HUDEP-2 (cell line): ENCODE results near the gene PPP2R3C.
A peak's percentile ranks its signal among the peaks of the same experiment; 100 is the strongest.
"Not testable (repeated sequence)": the region's sequence is repeated elsewhere in the genome, so short reads cannot be mapped to it uniquely, and the experiment has no call there.

ENCODE experiments used
- DNase-seq, 76 experiments: peaks; one replicate each; lab custom pipeline; 2025; ENCODE audit not compliant: unreplicated experiment in 76 of 76; lab: John Stamatoyannopoulos, UW

PPP2R3C gene

DNA sequence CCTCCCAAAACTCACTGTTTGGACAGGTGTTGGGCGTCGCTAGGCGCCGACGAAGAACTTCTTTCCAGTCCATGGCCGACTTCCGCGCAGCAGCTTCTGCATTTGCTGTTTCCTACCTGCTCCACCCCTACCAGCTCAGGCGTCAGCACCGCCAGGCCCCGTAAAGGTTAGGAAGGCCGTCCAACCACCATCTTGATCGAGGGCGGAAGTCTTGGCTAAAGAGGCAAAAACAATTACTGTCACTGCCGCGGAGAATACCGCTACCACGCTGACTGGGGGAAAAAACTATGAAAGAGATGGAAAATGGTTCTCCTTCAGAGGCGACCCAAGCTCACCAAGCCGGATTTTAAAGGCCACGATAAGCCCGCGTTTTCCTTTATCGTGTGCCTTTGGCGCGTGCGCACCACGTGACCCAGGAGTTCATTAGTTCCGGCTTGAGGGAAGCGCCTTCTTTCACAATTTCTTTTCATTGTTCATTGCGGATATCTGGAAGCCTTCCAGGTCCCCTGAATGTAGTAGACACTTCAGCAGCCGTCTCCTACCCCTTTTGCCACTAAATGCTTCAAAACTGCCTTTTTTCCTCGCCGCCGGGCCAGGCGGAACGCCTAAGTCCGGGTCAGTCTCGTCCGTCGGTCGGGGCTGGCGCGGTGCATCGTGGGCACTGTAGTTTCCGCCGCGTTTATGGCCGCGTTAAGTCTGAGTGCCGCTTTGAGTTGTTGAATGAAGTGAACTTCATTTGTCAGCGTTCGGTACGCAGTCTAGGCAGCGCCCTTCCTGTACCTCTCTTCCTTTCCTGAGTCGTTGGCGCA, at the start of gene PPP2R3C, which contains the start of gene PRORP:
Gene PPP2R3C, minus strand, starts transcription at position 104 of the 809 bp plus-strand sequence. Its CDS starts 31 bp downstream, at position 73.
Gene PRORP, plus strand, starts transcription at position 666 of the 809 bp plus-strand sequence. CDS start 694 bp downstream, outside the sequence.
- DNase-seq = peak; percentile 35 to 98 (median 84)

DNA sequence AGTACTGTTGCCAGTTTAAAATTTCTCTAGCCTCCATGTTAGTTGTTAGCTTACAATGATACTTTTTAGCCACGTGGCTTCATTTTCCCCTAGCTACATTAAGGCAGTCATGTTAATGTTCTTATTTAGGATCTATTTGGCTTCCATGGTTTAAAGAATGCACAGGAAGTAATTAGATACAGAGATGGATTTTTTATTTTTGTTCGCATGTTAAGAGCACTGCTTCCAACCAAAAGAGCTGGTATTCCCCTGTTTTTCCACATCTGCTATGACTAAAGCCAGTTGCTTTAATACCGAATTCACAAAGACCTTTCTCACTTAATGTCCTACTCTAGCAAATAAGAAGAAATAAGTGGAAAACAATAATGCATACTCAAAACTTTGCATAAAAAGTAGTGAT, 45.7 kb upstream of the PPP2R3C start:
- DNase-seq = no peak

DNA sequence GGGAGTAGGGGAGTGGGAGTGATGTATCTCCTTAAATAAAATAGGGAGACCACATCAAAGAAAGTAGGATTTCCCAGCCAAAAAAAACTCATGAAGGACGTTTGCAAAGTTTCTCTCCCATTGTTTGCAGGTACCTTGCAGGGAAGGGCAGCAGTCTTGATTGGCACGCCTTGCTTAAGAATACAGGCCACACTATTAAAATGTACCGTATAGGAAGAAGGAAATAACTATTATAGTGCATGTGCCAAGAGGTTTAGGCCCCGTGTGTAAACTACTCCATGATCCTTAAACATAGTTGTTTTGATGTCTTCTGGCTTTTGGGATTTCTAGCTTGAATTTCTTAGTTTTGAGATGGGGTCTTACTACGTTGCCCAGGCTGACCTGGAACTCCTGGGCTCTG, 43.1 kb upstream of the PPP2R3C start:
- no peak for DNase-seq

GRCh38 chr14:35163384-35163783, 41.6 kb upstream of the PPP2R3C start:
- no peak for DNase-seq

DNA sequence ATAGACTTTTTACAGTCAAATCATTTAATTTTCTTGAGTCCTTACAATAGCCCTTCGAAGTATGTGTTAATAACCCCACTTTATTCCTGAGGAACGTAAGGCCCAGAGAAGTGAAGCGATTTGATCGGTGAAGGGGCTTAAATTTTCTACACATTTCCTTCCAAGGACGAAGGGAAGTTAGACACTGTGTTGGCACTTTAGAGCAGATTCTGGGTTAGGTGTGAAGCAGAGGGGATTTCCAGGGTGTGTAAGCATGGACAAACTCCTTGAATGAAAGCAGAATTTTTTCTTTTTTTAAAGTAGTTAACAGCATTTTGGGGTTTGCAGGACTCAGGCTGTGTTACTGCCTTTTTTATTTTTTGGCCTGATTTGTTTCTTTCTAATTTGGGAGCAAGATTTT, 39.4 kb upstream of the PPP2R3C start:
- no peak for DNase-seq

- DNase-seq = no peak
Measured at GRCh38 chr14:35159742-35160409, 38.1 kb upstream of the PPP2R3C start.

DNA sequence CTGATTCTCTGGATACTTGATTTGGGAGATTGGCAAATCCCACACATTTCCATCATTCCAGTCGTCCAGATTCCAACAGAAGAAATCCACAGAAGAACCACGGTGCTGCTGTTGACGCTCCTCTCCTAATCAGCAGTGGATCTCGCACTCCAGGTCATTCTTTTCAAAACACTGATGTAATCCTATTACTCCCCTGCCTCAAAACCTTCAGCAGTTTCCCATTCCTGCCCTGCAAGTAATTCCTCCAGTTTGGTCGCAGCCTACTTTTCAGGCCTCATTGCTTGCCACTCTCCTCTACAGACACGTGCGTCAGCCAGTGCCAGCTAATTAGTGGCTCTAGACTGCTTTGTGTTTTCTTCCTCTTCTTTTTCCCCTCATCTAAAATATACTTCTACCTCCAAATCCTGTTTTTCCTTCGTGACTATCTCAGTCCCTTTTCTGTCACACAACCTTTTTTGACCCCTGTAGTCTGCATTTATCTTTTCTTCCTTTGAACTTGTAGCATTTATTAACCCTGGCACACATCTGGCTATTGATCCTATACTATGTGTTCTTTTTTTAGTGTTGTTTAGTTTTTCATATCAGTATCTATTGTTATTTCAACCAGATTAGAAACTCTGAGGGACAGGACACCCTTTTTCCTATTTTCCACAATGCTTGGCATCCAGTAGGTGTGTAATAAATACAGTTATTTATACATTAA, 37.3 kb upstream of the PPP2R3C start:
- DNase-seq = no peak

DNA sequence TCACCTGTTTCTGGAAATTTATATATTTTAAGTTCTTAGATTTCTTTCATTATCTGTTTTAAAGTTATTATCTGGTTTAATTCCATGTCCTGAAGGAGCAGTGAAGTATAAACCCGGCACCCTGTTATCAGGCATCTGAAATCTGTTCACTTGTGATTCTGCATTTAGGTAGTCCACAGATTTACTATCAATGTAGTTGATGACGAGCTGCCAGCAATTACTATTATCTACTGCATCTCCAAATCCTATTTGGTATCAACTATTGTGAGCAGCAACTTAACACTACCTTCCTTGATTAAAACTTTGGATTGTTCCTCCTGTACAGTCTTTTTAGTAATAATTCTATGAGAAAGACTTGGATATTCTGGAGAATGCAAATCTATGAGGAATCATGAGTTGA, 36.7 kb upstream of the PPP2R3C start:
- no peak for DNase-seq

DNA sequence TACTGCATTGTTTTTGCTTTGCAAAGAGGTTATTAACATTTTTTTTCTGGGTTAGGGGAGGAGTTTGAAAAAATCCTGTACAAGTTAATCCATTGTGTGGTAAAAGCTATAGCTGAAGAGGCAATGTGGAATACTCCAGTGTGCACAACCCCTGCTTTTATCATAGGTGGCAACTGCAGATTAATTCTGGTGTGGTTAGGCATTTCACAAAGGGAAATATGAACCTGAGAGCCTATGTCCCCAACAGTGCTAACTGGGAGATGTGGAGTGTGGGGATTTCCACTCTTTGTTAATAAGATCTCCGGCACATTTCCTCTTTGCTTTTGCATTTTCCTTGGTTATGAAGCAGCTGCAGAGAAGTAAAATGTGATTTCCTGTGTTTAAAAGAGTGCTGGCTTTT, 34.2 kb upstream of the PPP2R3C start:
- DNase-seq = no peak

DNA sequence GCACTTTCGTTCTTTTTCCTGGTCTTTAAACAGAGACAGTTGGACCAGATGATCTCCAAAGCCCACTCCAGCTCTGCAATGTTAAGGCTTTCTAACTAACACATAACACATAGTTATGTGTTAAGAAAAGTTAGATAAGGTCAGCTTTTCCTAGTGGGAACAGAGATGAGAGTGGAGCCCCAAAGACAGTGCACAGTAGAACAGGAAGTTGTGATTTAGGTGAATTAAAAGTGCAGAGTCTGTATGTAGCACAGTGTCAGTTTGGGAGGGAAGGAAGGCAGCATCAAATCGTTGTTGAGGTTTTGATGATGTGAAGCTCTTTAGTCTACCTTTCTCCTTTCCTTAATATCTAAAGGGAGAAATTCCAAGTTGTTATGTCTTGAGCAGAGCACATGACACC, 32.2 kb upstream of the PPP2R3C start:
- no peak for DNase-seq

DNA sequence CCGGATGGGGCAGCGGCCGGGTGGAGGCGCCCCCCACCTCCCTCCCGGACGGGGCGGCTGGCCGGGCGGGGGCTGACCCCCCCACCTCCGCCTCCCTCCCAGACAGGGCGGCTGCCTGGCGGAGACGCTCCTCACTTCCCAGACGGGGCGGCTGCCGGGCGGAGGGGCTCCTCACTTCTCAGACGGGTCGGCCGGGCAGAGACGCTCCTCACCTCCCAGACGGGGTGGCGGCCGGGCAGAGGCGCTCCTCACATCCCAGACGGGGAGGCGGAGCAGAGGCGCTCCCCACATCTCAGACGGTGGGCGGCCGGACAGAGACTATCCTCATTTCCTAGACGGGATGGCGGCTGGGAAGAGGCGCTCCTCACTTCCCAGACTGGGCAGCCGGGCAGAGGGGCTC, 30.7 kb upstream of the PPP2R3C start:
- DNase-seq = not testable (repeated sequence)

- no peak for DNase-seq
Measured at GRCh38 chr14:35149239-35149638, 27.4 kb upstream of the PPP2R3C start.

- no peak for DNase-seq
Measured at GRCh38 chr14:35147711-35148110, 25.9 kb upstream of the PPP2R3C start.

DNA sequence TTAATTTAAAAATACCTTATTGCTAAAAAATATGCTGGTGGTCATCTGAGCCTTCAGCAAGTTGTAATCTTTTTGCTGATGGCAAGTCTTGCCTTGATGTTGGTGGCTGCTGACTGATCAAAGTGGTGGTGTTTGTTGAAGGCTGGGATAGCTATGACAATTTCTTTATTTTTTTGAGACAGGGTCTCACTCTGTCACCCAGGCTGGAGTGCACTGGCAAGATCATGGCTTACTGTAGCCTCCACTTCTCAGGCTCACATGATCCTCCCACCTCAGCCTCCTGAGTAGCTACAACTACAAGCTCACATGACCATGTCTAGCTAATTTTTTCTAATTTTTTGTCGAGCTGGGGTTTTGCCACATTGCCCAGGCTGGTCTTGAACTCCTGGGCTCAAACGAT, 25.4 kb upstream of the PPP2R3C start:
- no peak for DNase-seq

DNA sequence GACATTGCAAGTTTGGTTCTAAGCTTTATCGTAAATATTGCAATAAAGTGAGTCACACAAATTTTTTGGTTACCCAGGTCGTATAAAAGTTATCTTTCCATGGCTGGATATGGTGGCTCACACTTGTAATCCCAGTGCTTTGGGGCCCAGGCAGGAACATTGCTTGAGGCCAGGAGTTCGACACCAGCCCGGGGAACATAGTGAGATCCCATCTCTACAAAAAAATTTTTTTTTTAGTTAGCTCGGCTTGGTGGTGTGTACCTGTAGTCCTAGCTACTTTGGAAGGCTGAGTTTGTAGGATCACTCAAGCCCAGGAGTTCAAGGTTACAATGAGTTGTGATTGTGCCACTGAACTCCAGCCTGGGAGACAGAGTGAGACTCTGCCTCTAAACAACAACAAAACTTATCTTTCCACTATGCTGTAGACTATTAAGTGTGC, 24.9 kb upstream of the PPP2R3C start:
- DNase-seq = no peak

DNA sequence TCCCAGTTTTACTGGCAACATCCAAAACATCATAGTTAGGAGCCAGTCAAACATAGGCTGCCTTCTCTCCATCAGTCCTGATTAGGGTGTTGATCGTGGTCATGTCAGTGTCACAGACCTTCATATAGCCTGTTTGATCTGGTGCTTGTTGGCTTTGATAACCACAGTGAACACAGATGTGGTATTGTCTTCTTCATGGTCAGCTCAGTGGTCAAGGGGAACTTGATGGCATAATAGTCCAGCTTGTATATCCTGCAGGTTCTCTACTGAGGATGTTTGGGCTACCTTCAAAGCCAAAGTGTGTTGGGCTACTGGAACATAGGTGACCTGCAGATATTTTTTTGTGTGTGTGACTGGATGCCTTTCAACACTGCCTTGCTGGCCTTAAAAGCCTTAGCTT, 22.2 kb upstream of the PPP2R3C start:
- no peak for DNase-seq

DNA sequence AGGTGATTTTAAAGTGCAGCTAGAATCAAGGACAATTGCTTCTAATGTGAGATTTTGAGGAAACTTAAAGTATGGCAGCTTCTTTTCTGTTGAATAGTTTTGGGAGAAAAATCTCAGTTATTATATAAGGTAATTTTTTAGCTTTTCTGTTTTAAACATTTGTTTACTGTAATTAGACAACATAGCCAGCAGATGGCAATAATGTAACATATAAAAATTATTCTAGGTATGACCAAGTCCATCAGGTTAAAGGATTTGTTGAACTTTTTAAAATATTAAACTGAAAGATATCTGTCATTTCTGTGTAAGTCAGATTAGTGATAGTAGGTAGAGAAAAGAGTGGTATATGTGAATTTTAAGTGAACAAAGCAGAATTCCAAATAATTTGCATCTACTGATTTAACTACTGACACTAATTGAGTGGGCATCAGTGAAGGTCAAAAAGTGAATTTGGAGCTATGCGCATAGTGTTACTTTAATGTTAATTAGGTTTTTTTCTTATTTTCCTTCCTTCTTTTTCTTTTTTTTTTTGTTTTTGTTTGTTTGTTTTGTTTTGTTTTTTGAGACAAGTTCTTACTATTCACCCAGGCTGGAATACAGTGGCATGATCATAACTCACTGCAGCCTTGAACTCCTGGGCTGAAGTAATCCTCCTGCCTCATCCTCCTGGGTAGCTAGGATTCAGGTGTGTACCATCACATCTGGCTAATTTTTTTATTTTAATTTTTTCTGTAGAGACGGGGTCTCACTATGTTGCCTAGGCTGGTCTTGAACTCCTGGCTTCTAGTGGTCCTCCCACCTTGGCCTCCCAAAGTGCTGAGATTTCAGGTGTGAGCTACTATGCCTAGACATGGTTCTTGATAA, 19.2 kb upstream of the PPP2R3C start:
- no peak for DNase-seq

DNA sequence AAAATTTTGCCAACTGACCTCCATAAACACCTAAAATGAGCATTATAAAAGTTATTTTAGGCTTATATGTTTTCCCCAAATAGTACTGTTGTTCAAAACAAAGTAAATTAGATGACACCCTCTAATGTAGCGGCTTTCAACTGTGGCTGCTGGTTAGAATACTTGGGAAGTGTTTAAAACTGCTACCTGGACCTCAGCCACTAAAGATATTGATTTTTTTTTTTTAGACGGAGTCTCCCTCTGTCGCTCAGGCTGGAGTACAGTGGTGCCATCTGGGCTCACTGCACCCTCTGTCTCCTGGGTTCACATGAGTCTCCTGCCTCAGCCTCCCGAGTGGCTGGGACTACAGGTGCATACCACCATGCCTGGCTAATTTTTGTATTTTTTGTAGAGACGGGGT, 16.8 kb upstream of the PPP2R3C start:
- no peak for DNase-seq

GRCh38 chr14:35134329-35135123, 12.7 kb upstream of the PPP2R3C start:
- DNase-seq = peak in 2 of 76 experiments; percentile 6 to 7
